SU-DHL-6 (cell line): ENCODE results near the gene C2orf42.

Experiments used
- EZH2phosphoT487 ChIP-seq: fragments of 200-600 bp; sonication (generic), shearing (Covaris generic); conservative IDR thresholded peaks from 2 replicates; pipeline ENCODE4 v1.6.1; 2018; ENCODE audit warnings: mild to moderate bottlenecking, antibody characterized with exemption, low read length, moderate library complexity, mixed read lengths
- TF ChIP-seq, protein P1 (sequence below): fragments of 200-600 bp; sonication (generic); IDR thresholded peaks from one replicate; pipeline ENCODE4 v1.5.1; 2017; ENCODE audit warnings: antibody characterized with exemption, mild to moderate bottlenecking, low read length, moderate library complexity; ENCODE audit not compliant: insufficient read depth, poor library complexity, severe bottlenecking

DNA sequence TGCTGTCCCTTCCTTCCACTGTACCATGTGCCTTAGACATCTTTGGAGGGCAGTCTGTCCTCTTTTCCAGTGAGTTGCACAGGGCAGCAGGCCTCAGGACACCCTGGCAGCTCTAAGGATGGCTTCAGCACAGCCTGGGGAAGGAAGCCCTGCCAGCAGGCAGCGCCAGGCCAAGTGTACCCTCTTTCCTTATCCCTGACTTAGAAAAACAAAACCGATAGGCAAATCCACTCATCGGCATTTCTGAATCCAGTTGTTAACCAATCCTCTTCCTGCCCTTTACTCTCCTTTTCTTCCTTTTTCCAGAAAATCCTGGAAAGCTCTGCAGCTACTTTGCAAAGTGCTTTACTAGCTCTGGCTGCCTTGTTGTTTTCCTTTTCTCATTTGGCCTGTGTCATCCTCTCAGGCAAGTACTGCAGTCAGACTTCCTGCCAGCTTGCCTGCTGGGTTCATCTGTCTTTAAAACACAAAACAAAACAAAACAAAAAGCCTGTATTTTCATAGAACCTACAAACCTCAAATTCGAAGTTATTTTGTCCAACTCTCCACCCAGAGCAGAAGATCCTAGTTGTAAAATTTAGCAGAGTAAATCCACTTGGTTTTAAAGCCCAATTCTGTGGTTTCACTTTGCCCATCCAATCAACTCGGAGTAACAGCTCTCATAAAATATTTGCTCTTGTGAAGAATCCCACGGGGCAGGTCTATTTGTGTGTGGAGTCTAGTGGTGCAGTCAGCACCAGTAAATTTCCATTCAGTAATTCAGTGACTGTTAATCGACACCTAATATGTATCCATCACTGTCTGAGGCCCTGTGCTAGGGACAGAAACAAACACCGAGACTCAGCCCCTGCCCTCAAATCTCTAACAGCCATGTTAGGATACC, 58.3 kb downstream of the C2orf42 start:
- TF ChIP-seq, protein P1, sequence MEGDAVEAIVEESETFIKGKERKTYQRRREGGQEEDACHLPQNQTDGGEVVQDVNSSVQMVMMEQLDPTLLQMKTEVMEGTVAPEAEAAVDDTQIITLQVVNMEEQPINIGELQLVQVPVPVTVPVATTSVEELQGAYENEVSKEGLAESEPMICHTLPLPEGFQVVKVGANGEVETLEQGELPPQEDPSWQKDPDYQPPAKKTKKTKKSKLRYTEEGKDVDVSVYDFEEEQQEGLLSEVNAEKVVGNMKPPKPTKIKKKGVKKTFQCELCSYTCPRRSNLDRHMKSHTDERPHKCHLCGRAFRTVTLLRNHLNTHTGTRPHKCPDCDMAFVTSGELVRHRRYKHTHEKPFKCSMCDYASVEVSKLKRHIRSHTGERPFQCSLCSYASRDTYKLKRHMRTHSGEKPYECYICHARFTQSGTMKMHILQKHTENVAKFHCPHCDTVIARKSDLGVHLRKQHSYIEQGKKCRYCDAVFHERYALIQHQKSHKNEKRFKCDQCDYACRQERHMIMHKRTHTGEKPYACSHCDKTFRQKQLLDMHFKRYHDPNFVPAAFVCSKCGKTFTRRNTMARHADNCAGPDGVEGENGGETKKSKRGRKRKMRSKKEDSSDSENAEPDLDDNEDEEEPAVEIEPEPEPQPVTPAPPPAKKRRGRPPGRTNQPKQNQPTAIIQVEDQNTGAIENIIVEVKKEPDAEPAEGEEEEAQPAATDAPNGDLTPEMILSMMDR: no peak
- no peak for TF ChIP-seq EZH2phosphoT487
